ENCODE data around the gene ATP8B4.
"Not testable (repeated sequence)": the region's sequence is repeated elsewhere in the genome, so short reads cannot be mapped to it uniquely, and the experiment has no call there.

The ATP8B4 gene

DNA sequence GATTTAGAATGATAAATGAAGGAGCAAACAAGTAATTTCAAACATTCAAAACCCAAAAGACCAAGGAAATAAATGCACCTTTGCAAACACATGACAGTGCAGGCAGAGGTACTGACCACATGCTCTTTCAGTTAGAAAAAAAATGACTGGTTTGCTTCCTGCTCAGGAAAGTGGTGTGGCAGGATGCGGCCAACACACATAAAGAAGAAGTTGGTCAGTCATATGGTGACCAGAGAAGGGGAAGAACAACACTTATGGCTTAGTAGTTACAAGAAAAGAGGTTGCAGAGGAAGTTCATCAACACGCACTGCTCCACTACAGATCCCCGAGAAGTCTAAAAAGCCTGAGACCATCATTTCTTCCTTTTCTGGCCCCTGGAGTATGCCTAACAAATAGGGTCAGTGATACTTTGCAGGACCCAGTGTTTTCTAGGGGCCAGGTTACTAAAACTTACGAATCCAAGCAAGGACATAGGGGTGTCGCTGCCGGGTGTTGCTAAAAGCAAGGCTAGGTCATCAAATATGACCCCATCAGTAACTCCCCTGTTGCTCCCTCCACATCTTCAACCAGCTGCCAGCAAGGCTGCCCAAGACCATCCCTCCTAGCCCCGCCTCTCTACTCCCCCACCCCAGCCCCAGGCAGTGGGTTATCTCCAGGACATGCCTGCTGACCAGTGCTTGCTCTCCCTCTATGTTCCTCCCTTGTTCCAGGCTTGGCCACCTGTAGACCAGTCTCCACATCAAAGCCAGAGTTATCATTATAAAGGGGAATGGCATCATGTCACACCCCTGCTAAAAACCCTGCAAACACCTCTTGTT lies 11.2 kb downstream of the ATP8B4 start:
- DNase-seq (ENCODE audit: low spot score), result peak; percentile 90

DNA sequence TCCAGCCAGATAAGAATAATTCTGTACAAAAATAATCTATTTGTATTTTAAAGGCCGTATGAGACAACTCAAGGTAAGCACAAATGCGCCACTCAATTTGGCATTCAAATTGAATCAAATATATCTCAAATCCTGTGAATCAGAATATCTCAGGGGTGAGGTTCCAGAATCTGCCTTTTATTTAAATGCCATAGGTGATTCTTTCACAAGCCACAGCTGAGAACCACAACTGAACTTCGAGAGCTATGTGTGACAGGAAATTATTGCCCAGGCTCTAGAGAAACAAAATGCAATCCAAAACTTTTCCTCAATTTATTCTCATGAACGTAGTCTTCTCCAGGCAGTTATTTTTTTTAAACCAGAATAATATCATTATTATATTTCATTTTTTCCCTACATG lies 11.9 kb downstream of the ATP8B4 start:
- peak; percentile 70 for DNase-seq (ENCODE audit: low spot score)

DNA sequence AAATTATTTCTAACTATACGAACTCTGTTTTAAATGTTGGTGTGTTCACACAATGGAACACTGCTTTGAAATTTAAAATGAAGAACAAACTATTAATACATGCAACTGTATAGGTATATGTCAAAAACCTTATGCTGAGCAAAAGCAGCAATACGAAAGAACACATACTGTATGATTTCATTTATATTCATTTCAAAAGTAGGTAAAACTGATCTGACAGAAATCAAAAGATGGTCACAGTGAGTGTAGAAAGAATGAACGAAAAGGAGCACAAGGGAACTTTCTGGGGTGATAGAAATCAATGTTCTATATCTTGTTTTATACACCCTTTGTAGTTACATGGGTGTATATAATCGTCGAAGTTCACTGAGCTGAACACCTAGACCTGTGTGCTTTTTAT lies 12.6 kb downstream of the ATP8B4 start:
- peak; percentile 59 for DNase-seq (ENCODE audit: low spot score)

DNA sequence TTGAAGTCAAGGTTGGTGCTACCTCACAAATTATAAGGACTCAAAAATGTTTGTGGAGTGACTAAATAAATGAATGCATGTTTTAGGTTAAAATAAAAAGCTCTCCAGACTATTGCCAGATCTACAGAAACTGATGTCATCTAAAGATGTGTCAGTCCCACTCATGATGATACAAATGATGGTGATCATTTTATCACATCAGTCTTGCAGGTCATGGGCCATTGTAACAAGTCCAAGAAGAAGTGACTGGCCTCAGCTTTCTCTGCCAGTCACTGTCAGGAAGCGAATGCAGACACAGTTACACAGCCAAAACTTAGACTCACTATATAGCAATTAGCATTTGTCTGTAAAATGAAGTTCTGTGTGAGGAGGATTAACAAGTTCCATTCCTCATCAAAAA lies 18.5 kb downstream of the ATP8B4 start:
- no peak for DNase-seq (ENCODE audit: low spot score)

DNA sequence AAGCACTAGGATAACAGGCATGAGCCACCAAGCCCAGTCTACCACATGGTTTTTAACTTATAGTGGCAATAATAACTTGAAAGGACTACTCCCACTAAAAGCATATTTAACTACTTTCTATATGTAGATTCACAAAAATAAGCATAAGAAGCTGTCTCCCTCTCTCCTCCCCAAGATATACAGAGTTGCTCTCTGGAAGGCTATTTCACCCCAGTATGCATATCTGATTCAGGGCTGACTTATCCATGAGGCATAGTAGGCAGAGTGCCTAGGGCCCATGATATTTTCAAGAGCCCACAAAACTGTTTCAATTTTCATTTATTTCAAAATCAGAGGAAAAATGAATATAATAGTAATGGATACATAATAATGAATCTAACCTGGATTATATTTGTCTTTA lies 20.5 kb downstream of the ATP8B4 start:
- no peak for DNase-seq (ENCODE audit: low spot score)

DNA sequence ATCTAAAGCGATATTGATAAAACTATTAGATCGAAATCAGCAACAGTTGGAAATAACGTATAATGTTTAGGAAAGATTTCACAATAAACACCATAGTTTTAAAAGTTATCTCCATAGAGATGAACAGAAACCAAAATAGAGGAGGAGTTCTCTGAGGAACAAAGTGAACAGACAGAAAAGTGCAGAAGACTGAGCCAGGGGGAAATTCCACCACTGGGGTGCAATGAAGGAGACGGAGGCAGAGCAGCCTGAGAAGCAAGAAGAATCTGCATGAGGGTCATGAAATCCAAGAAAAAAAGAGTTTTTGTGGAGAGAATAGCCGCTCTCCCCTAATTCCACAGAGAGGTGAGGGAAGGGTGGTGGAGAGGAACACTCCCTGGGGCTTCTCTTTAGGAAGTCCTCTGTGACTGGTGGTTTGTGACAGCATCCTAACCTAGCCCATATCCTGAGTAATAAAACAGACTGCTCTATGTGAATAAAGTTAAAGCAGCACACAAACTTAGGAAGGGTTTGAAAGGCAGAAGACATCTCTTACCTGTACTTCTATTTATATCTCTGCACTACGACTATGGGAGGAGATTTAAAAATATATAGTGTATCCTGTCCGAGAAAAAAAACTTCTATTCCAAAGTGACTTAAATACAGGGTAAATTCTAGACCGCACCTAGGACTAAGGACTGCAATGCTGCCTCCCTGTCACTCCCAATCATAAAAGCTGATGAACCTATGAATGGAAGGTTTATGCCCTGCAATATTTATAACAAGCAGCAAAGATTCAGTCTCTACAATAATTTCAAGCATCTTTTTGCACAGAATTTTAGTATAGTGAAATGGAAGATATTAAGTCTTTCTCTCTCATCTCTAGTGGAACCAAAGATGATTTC lies 22.9 kb downstream of the ATP8B4 start:
- no peak for DNase-seq (ENCODE audit: low spot score)

DNA sequence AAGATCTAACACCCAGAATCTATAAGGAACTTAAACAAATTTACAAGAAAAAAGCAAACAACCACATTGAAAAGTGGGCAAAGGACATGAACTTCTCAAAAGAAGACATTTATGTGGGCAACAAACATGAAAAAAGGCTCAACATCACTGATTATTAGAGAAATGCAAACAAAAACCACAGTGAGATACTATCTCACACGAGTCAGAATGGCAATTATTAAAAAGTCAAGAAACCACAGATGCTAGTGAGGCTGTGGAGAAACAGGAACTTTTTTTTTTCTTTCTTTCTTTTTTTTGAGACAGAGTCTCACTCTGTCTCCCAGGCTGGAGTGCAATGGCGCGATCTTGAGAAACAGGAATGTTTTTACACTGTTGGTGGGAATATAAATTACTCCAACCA lies 29.6 kb downstream of the ATP8B4 start:
- DNase-seq (ENCODE audit: low spot score), result not testable (repeated sequence)

DNA sequence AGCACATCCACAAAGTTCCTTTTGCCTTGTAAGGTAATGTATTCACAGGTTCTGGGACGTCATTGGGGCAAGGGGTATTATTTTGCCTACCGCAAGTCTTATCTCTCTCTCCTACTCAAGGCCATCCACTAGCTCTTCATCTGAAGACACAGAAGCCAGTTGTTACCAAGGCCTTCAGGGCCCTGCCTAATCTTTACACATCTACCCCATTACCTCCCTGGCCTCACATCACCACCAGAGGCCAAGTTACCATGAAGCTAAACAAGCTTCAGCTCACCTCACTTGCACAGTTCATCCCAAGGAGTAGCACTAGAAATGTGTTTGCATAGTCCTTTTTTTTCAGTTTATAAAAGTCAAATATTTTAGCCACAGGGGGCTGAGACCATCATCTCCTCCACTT lies 34.1 kb downstream of the ATP8B4 start:
- no peak for DNase-seq (ENCODE audit: low spot score)

DNA sequence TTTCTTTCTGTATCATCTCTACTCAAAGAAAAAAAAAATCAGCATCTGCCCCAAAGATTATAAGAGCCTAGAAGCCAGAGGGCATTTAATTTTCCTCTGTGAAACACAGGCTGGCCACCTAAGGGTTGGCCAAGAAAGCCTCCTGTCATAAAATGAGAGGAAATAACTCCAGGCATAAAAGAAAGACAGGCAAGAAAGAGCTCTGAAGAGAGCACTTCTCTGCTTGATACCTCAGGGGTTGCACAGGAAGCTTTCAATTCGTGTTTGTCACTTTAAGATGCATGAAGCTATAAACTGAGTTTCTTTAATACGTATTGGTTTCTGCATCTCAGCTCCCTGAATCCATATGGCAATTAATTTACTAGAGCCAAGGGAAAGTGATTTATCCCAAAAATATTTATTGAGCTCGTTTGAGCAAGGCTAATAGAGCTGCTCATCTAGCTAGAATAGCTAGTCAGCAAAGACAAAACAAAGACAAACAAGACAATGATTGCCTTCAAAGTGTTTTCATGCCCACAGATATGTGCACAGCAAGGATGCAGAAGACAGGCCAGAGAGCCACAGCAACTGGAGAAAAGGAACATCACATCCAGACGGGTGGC lies 35.5 kb downstream of the ATP8B4 start:
- no peak for DNase-seq (ENCODE audit: low spot score)

DNA sequence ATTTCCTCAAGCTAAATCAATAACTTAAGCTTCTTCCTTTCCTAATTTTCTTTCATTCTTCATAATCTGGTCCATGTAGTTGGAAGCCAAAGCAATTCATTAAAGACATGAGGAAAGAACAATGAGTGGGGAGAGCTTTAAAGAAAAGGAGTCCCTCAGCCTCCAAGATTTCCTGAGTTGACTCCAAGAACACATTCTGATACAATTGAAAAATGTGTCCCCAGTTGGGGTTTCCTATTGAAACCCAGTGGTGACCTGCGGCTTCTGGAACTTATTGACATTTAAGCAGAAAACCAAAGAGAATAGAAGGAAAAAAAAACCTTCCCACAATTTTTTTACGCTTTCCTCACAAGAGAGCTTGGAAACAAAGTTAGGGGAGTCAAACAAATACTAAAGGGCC lies 37.0 kb downstream of the ATP8B4 start:
- DNase-seq (ENCODE audit: low spot score), result no peak

DNA sequence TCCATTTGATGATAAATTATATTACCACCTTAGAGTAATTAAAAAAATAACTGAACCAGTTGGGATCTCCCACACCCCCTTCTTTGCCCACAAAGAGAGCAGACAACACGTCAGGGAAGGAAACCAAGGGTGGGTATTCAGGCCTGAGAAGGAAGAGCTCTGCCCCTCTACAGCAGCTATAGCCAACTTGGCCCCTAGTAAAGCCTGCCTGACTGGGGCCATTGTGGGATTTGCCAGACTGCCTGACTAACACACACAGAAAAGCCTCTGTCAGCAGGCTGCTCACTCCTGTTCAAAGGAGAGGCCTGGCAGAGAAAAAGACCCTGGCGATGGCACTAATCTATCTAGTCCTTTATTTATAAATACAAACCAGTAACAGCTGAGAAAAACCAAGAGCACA lies 41.4 kb downstream of the ATP8B4 start:
- no peak for DNase-seq (ENCODE audit: low spot score)

DNA sequence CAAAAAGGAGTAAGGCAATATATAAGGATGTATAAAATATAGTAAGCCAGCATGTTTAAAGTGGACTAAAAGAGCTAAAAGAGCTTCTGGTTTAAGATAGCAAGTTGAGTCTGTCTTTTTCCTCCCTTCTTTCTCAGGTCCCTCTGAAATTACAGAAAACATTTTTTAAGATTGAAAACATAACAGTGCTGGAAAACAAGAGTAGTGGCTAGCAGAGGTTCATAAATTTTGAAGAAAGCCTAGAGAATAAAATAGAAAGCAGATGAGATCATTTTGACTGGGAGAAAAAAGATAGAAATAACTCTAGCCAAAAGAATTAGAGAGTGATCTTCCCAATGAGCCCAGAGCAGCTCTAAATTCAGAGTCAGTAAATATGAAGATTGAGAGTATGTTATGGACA lies 41.9 kb downstream of the ATP8B4 start:
- DNase-seq (ENCODE audit: low spot score), result no peak

DNA sequence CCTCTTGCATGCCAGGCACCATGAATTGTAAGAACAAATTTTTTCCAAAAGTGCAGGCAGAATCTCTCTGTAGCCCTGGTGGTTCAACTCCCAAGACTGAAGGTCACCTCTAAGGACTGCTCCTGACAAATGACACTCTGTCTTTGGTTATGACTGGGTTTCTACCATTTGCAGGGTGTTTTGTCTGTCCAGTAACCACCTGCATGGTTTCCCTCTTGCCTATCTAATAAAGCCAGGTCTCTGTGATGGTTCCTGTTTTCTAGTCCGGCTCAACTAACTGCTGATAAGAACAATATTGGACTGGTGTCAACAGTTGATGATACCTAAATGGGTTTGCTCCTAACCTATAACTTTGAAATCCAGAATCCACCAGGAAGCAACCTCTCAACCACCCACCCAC lies 43.7 kb downstream of the ATP8B4 start:
- no peak for DNase-seq (ENCODE audit: low spot score)

DNA sequence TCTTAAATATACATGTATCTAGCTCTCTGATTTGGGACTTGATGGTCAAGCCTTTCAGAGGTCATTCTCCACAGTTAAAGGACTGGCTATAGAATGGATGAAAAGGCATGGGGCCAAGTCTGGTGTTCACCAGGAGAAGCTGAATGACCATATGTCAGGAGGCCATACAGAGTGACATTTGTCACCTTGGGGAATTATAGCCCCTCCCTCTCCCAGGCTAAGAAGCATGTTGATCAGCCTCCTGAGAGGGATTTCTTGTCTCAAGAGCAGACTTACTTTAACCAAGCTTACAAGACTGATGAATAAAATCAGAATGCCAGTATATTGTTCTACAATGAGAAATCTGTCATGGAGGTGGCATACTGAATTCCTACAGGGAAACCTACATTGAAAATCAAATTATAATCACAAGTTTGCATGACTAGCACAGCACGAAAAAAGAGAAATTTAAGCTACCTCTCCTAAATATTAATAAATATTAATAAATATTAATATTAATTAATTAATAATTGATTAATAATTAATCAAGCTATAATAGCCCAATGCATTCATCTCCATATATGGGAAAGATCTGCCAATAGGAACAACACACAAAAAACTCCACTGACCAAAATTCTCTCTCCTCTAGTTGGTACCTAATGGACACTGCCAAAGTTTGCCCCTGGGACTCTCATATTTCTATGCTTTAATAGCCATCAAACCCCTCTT lies 47.3 kb downstream of the ATP8B4 start:
- DNase-seq (ENCODE audit: low spot score), result no peak

DNA sequence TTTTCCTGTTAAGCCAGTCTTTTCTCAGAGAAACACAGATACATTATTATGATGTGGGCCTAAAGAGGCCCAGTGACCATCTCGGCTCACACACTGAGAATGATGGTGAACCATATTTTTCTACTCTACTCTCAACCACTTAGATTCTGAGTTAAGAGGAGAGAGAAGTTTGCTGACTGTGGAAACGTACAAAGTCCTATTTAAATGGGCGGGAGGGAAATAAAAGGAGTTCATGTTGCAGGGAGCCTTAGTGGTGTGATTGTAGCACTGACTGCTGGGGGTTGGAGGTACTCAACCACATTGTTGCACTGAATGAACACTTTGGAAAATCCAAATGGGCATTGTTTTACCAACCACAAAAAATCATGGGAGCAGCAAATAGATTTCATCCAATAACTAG lies 51.0 kb downstream of the ATP8B4 start:
- DNase-seq (ENCODE audit: low spot score), result no peak

DNA sequence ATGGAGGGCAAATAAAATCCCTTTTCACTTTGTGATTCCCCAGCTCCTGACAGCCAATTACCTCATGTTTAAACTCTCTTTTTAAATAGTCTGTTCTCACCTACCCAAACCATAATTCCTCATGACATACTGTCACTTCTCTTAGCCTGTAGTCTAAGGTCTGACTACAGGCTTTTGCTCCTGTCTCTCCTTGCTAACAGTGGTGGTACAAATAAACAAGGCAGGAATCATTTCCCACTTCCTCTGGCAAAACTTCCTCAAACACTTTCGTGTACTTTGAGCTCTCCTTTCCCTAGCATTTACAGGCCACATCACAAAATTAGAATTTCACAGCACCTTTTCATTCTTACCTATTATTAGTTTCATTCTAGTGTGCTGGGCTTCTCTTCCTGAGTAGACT lies 51.8 kb downstream of the ATP8B4 start:
- DNase-seq (ENCODE audit: low spot score), result no peak

DNA sequence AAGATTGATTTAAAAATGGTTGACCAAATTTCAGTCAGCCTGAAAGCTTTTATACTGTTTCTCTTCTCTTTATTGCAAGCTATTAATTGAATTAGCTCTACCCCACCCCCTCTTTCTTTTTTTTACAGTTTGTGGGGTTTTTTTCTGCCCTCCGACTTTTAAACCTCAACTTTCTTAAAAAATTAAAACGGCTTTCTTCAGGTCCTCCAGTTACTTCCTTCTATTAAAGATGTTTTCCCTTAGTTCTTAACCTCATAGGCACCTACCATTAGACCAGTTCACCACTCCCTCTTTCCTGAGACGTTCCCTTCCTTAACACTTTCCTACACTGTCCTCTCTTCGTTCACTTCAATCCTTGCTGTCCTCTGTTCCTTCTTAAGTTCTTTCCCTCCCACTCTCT lies 52.4 kb downstream of the ATP8B4 start:
- no peak for DNase-seq (ENCODE audit: low spot score)

DNA sequence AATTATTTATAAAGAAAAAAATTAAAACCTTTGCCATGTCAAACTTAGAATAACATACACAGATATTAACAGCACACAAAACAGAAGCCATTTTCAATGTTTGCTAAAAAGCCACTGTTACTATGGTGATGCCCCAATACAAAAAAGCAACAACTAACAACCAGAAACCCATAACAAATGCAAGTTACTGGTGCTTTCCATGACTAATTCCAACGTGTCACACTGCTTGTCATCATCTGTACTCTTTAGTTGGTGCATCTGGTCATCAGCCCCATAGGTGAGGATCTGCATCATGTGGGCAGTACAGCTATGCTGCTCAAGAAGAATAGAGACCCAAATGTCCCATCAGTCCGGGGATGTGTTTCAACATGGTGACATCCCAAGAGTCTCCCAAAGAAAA lies 52.8 kb downstream of the ATP8B4 start:
- peak; percentile 76 for DNase-seq (ENCODE audit: low spot score)

DNA sequence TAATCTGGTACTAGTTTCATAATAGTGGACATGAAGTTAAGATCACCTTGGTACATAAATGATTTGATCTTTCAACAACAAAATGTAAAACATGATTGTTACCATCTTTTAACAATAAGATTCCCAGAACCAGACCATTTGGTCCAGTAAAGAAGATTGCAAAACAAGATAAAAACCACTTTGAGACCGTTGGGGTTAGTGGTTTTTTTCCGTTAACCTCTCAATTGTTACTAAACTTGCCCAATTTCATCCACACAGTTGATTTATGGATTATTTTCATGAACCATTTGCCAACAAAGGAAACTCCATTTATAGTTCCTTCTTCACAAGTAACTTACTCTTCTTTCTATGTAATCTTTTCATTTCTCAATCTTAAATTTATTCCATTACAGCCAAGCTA lies 53.8 kb downstream of the ATP8B4 start:
- peak; percentile 54 for DNase-seq (ENCODE audit: low spot score)

DNA sequence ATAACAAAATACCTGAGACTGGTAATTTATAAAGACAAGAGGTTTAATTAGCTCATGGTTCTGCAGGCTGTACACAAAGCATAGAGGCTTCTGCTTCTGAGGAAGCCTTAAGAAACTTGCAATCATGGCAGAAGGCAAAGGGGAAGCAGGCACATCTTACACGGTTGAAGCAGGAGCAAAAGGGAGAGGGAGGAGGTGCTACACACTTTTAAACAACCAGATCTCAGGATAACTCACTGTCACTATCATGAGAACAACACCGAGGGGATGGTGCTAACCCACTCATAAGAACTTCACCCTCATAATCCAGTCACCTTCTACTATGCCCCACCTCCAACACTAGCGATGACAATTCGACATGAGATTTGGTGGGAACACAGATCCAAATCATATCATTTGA lies 54.4 kb downstream of the ATP8B4 start:
- no peak for DNase-seq (ENCODE audit: low spot score)

DNA sequence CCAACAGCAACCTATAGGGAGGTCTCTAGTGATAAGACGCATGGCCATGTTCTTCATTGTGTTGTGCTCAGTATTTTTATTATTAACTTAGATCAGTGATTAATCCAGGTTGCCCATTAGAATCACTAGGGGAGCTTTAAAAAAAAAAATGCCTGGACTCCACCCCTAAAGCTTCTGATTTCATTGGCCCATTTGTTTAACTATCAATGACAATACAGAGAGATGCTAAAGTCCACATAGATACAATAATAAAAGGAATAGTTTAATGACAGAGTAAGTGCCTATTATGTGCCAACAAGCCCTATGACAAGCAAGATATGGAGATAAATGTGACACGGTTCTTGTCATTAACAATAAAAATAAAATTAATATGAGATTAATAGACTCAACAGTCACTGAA lies 55.8 kb downstream of the ATP8B4 start:
- DNase-seq (ENCODE audit: low spot score), result no peak

DNA sequence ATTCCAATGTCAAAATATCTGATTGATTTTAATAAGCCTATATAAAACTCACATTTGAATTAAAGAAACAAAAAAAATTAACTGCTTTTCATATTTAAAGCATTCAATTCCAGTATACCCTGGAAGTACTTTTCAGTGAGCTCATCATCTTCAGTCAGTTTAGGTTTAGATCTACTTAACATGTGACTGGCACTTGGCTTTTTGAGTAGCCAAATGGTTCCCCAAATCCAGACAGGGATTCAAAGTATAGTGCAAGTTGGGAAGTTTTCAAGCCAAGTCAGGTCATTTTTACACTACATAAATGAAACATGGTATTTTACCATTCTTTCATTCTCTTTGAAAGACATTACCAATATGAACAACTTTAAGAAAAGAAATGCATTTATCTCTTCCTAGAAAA lies 57.5 kb downstream of the ATP8B4 start:
- no peak for DNase-seq (ENCODE audit: low spot score)
